H1 (cell line): ENCODE results near the gene GPSM3. TPM values are rescaled to one million over a fixed set of nuclear protein-coding genes. Genes with fewer than 3 reads are reported as not detected.

Experiments used
- BRCA1 ChIP-seq: IDR thresholded peaks from 2 replicates; pipeline ENCODE4 v1.6.1; 2012; ENCODE audit warnings: low read depth, low read length, improper control_type of control experiment
- CBX5 ChIP-seq: fragments of 300-800, 300-1000 bp; sonication (generic); IDR thresholded peaks from 2 replicates; pipeline ENCODE4 v1.7.1; 2016; ENCODE audit warnings: antibody characterized with exemption, low read length, low read depth
- CBX8 ChIP-seq: fragments of 300-800, 300-1000 bp; sonication (generic); IDR thresholded peaks from 2 replicates; pipeline ENCODE4 v1.7.1; 2016; ENCODE audit warnings: low read depth, low read length, borderline replicate concordance
- CHD1 ChIP-seq: IDR thresholded peaks from 2 replicates; pipeline ENCODE4 v1.6.1; 2012; ENCODE audit warnings: low read depth, low read length, improper control_type of control experiment
- EGR1 ChIP-seq: IDR thresholded peaks from 2 replicates; pipeline ENCODE4 v1.6.1; 2011; ENCODE audit warnings: low read depth, low read length, borderline replicate concordance
- EP300 ChIP-seq, 2 experiments: IDR thresholded peaks; 1 replicate in 1 of 2; 2 replicates in 1 of 2; pipeline ENCODE4 v1.6.1; 2011 to 2012; ENCODE audit warnings: low read depth in 2 of 2, low read length in 2 of 2, mild to moderate bottlenecking in 2 of 2, borderline replicate concordance in 1 of 2, inconsistent platforms in 1 of 2, moderate library complexity in 1 of 2
- FOSL1 ChIP-seq: IDR thresholded peaks from 2 replicates; pipeline ENCODE4 v1.6.1; 2011; ENCODE audit warnings: mild to moderate bottlenecking, low read depth, low read length, moderate library complexity; ENCODE audit not compliant: insufficient read depth
- HDAC2 ChIP-seq, 2 experiments: fragments of 300-600 bp in 1 of 2; sonication (generic) in 1 of 2; IDR thresholded peaks; 2 replicates each; pipeline ENCODE4 v1.6.1; 2011 to 2012; ENCODE audit warnings: low read depth in 2 of 2, low read length in 2 of 2, mild to moderate bottlenecking in 2 of 2, moderate library complexity in 2 of 2, borderline replicate concordance in 1 of 2, inconsistent platforms in 1 of 2
- HDAC6 ChIP-seq: IDR thresholded peaks from one replicate; pipeline ENCODE4 v1.7.1; 2012; ENCODE audit warnings: low read depth, mild to moderate bottlenecking, inconsistent platforms, low read length, moderate library complexity
- KDM1A ChIP-seq: fragments of 200-600, 300-600 bp; sonication (generic); IDR thresholded peaks from 2 replicates; pipeline ENCODE4 v1.7.1; 2016; ENCODE audit warnings: mild to moderate bottlenecking, low read length, borderline replicate concordance
- PHF8 ChIP-seq: fragments of 200-600 bp; sonication (generic); conservative IDR thresholded peaks from 2 replicates; pipeline ENCODE4 v1.7.1; 2012; ENCODE audit warnings: low read depth, mild to moderate bottlenecking, inconsistent platforms, low read length, moderate library complexity
- POLR2AphosphoS5 ChIP-seq: IDR thresholded peaks from 2 replicates; pipeline ENCODE4 v1.6.1; 2011; ENCODE audit warnings: low read depth, low read length
- RBBP5 ChIP-seq: IDR thresholded peaks from 2 replicates; pipeline ENCODE4 v1.7.1; 2012; ENCODE audit warnings: low read depth, mild to moderate bottlenecking, inconsistent platforms, low read length, moderate library complexity, borderline replicate concordance
- SAP30 ChIP-seq: fragments of 300-600 bp; sonication (generic); IDR thresholded peaks from 2 replicates; pipeline ENCODE4 v1.7.1; 2012; ENCODE audit warnings: low read length, moderate library complexity, mild to moderate bottlenecking, inconsistent platforms; ENCODE audit not compliant: insufficient read depth, insufficient replicate concordance
- SIN3A ChIP-seq, 2 experiments: IDR thresholded peaks in 1 of 2; conservative IDR thresholded peaks in 1 of 2; 2 replicates each; pipeline ENCODE4 v1.6.1; 2011 to 2012; ENCODE audit warnings: low read length in 2 of 2, improper control_type of control experiment in 1 of 2, low read depth in 1 of 2, mild to moderate bottlenecking in 1 of 2
- SIRT6 ChIP-seq: IDR thresholded peaks from one replicate; pipeline ENCODE4 v1.7.1; 2012; ENCODE audit warnings: low read length, inconsistent platforms
- SP4 ChIP-seq: IDR thresholded peaks from 2 replicates; pipeline ENCODE4 v1.6.1; 2012; ENCODE audit warnings: low read length, inconsistent platforms
- SUZ12 ChIP-seq: fragments of 200-600 bp; sonication (generic); IDR thresholded peaks from 2 replicates; pipeline ENCODE4 v1.6.1; 2012; ENCODE audit warnings: mild to moderate bottlenecking, inconsistent platforms, low read length, moderate library complexity, mixed read lengths
- TAF7 ChIP-seq: optimal IDR thresholded peaks from 2 replicates; pipeline ENCODE3; 2011; ENCODE audit warnings: low read depth, mild to moderate bottlenecking, inconsistent platforms, low read length, moderate library complexity, borderline replicate concordance
- TEAD4 ChIP-seq: IDR thresholded peaks from 2 replicates; pipeline ENCODE4 v1.6.1; 2012; ENCODE audit warnings: low read depth, low read length, inconsistent platforms, mixed read lengths
- YY1 ChIP-seq: IDR thresholded peaks from 2 replicates; pipeline ENCODE4 v1.6.1; 2011; ENCODE audit warnings: low read depth, mild to moderate bottlenecking, low read length
- polyA plus RNA-seq, 7 experiments: library from polyadenylated mRNA; depleted of rRNA in 3 of 7; stranded (reverse) in 5 of 7; unstranded in 2 of 7; fragments of >200 nt in 5 of 7; fragments of 200-250 nt in 2 of 7; gene quantifications; 1 replicate in 5 of 7; 2 replicates in 1 of 7; 4 replicates in 1 of 7; pipeline versions ENCODE4 v1.2.1 to v1.2.3, GENCODE V29; 2011 to 2013; ENCODE audit warnings: missing spikeins in 2 of 7, mixed read lengths in 2 of 7
- total RNA-seq: library from RNA; stranded (reverse); fragmentation: NEBNext Ultra II Directional; extraction: Animal tissue kit (Norgen Biotek cat#: 25700); gene quantifications from 2 replicates; pipeline ENCODE4 v1.2.1, GENCODE V29; 2021
- TF ChIP-seq, protein P1 (sequence below): IDR thresholded peaks from 2 replicates; pipeline ENCODE4 v1.6.1; 2011; ENCODE audit warnings: low read depth, mild to moderate bottlenecking, low read length; ENCODE audit not compliant: insufficient read depth

The GPSM3 gene
- total and polyA plus RNA-seq, 2 of the 8 experiments (the other 6 are each of a cell fraction or from before 2014, with no cell fraction given): 6.6 to 9.8 TPM

DNA sequence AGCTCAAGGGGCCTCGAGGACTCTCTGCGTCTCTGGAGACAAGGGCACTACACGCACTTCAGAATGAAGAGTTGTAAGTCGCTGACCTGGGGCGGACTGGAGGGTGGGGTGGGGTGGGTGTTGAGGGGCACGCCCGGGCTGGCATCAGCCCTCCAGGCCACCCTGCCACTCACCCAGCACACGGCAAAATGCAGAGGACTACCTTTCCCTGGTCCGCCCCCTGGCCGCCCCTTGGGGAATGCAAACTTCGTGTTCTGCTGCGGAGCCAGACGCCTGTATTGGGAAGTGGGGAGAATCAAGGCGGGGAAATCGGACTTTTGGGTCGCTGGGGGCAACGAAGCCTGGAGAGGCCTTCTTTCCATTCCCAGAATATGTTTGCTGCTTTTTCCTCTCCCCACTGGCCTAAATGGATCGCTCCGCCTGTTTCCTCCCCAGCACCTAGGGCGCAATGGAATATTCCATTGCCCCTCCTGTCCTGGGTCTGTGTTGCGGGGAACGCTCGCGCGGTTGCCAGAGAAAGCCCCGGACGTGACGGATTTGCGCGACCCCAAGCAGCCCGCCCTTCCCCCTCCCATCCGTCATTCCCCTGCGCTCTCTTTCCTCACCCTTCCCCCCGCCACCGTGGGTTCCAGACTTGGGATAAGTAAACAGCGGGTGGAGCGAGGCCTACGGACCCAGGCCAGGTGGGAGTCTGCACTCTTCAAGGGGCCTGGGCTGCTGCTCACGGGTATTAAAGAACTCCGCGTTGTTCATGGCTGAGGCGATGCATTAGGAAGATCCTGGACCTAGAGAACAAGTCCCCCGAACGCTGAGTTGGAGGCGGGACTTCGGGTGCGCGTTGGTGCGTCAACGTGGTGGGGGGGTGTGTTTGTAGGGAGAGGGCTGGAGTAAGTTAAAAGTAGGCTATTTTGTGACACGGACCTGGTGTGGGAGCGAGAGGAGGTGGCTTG is 38.6 kb downstream of the GPSM3 start, which contains the start of gene PPT2 (continued):
- TF ChIP-seq CBX8 (no peak), PHF8 (peak; percentile 40; the same call in 1 of the 2 replicates), EP300 (IDR thresholded peaks at IDR 0.05; ENCODE audit: borderline replicate concordance in 1 of 2, low read depth in 2 of 2, low read length in 2 of 2) (peak in 1 of 2 experiments; percentile 97; a peak in 2 of 3 replicates), SUZ12 (no peak), TAF7 (peak; percentile 71), CHD1 (peak; percentile 91), FOSL1 (no peak), YY1 (0 out of 2 replicates have a peak, but pooled peaks have one; percentile 9), TEAD4 (no peak), SP4 (no peak; the same call in 1 of the 2 replicates), RBBP5 (no peak), HDAC6 (no peak), HDAC2 (IDR thresholded peaks at IDR 0.05; ENCODE audit: borderline replicate concordance in 1 of 2, low read depth in 2 of 2, low read length in 2 of 2) (peak in 1 of 2 experiments; percentile 32; a peak in 2 of 4 replicates), CBX5 (no peak), BRCA1 (peak; percentile 49; the same call in 1 of the 2 replicates), EGR1 (0 out of 2 replicates have a peak, but pooled peaks have one; percentile 34), SIRT6 (no peak), POLR2AphosphoS5 (peak; percentile 60; the same call in 1 of the 2 replicates), SAP30 (peak; percentile 94), SIN3A (conservative IDR thresholded peaks at IDR 0.05 in 1 of 2, IDR thresholded peaks at IDR 0.05 in 1 of 2; ENCODE audit: low read depth in 1 of 2, low read length in 2 of 2) (peak; percentile 91 to 93), KDM1A (no peak)
- TF ChIP-seq, protein P1, sequence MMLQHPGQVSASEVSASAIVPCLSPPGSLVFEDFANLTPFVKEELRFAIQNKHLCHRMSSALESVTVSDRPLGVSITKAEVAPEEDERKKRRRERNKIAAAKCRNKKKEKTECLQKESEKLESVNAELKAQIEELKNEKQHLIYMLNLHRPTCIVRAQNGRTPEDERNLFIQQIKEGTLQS: peak; percentile 79
